Sigmoid colon (tissue), 7 donors: ENCODE data around the gene TRIM61. TPM values are rescaled to one million over a fixed set of nuclear protein-coding genes. Genes with fewer than 3 reads are reported as not detected.
"Not testable (repeated sequence)": the region's sequence is repeated elsewhere in the genome, so short reads cannot be mapped to it uniquely, and the experiment has no call there.

Source experiments
- DNase-seq: peaks from one replicate; pipeline ENCODE4 v3.0.0-alpha.2; 2019
- H3K27ac ChIP-seq, 4 donors: fragments of 200-600 bp; sonication (generic); one replicate each; pipeline ENCODE4 v1.5.1; 2016 to 2019; ENCODE audit warnings: mild to moderate bottlenecking in 1 of 4
- H3K27me3 ChIP-seq, 3 donors: fragments of 200-600 bp; sonication (generic); one replicate each; pipeline ENCODE4 v1.5.1; 2019; ENCODE audit warnings: mild to moderate bottlenecking in 1 of 3
- H3K36me3 ChIP-seq, 4 donors: fragments of 200-600 bp; sonication (generic); one replicate each; pipeline ENCODE4 v1.5.1; 2016 to 2019
- H3K4me1 ChIP-seq, 4 donors: fragments of 200-600 bp; sonication (generic); one replicate each; pipeline ENCODE4 v1.5.1; 2017 to 2019
- H3K4me3 ChIP-seq, 4 donors: fragments of 200-600 bp; sonication (generic); one replicate each; pipeline ENCODE4 v1.5.1; 2017 to 2019; ENCODE audit warnings: mild to moderate bottlenecking in 2 of 4, moderate library complexity in 1 of 4
- H3K9me3 ChIP-seq, 4 donors: fragments of 200-600 bp in 3 of 4; sonication (generic) in 3 of 4; one replicate each; pipeline versions ENCODE4 v1.5.1 to v1.6.1; 2013 to 2019
- EP300 ChIP-seq, 4 donors: sonication (generic); formaldehyde crosslinking; IDR thresholded peaks; one replicate each; pipeline ENCODE4 v1.6.1; 2017; ENCODE audit warnings: antibody characterized with exemption in 4 of 4
- POLR2A ChIP-seq, 2 donors: fragments of 450-650 bp; IDR thresholded peaks; one replicate each; pipeline ENCODE4 v1.6.1; 2016; ENCODE audit warnings: antibody characterized with exemption in 2 of 2, mild to moderate bottlenecking in 2 of 2, moderate library complexity in 2 of 2
- POLR2AphosphoS5 ChIP-seq, 4 donors: sonication (generic); formaldehyde crosslinking; IDR thresholded peaks; one replicate each; pipeline ENCODE4 v1.6.1; 2017; ENCODE audit warnings: antibody characterized with exemption in 4 of 4
- WGBS, 2 donors: extraction: QIAGEN DNeasy Blood & Tissue Kit; methylation state at CpG; one replicate each; pipeline ENCODE4 v1.1.7; 2013; 5-methylcytosine and 5-hydroxymethylcytosine counted together
- intact Hi-C: fragments of 100-400 bp; cut with DNase I; formaldehyde crosslinking; loops from one replicate; pipeline ENCODE4 v1.15.1; 2023
- polyA plus RNA-seq, 3 donors: library from polyadenylated mRNA; stranded (reverse); fragments of 200-250 nt; gene quantifications; one replicate each; pipeline ENCODE4 v1.2.3, GENCODE V29; 2013
- total RNA-seq, 4 donors: library from RNA; depleted of rRNA; stranded (reverse); fragments of >200 nt; gene quantifications; one replicate each; pipeline ENCODE4 v1.1.0, GENCODE V29; 2016
- TF ChIP-seq, protein P1 (sequence below), 4 experiments: fragments of 450-650 bp in 3 of 4; fragments of 200-600 bp in 1 of 4; IDR thresholded peaks; one replicate each; pipeline ENCODE4 v1.5.1; 2016 to 2019; ENCODE audit warnings: antibody characterized with exemption in 4 of 4, mild to moderate bottlenecking in 3 of 4, moderate library complexity in 2 of 4
- donor health status: healthy with polysubstance abuse.
- donor health status: Bipolar disorder and iron deficiency.
- donor health status: healthy.

TRIM61 gene
- total RNA-seq (1 to 10 TPM in 2 of 4 donors, under 1 TPM in 2; 0.36 to 2.8 (median 1.0) TPM), polyA plus RNA-seq (under 1 TPM in 2 of 3 donors, not detected in 1; 0.46 to 0.70 TPM)

DNA sequence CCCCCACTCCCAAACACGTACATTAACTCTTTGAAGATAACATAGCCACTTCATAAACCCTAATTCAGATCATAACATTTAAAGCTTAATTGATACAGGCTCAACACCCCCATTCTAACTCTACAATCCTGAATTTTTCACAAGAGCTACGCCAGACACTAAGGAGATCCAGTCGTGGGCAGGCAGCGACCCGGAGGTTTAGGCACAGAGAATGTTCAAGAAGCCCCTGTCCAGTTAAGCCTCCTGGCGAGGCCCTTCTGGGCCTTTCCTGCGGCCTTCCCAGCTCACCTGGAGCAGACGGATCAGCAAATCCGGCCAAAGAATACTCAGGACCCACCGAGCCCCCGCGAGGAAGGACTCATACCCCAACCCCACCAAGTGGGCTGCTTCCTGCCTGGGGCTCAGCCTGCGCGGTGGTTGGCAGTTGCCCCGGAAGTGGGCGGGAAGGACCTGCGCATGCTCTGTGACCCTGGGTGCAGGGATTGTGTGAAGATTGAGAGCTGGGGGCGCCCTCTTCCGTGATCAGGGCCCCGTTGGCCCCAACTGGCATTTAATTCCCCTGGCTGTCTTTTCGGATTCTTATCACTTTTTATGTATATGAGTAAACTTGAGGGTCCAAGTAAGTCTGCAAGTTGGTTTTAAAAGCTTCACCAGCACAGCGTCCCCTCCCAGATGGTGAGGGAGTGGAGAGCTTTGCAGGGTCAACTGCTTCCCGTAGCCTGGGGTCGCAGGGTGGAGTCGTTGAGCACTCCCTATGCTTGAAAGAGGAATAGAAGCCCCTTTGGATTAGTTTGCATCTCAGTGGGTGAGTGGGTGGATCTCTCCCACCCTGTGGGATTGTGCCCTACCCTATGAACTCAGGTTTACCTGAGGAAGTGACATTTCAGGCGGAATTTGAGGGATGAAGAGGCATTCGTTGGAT, at the start of gene TRIM61:
TSS of gene TRIM61 (minus strand) at position 415 of the 922 bp plus-strand sequence. CDS start 7,655 bp downstream, outside the sequence.
- Histone ChIP-seq H3K27ac (peak within 1 kb of the TSS in 1 of 4 donors; percentile 61), H3K4me1 (peaks cover 0 to 8% (median 0%) of the 10 kb centered on the region in 4 donors), H3K4me3 (peak within 1 kb of the TSS; percentile 12 to 61 (median 43)), H3K9me3 (no peaks in the 10 kb centered on the region), H3K27me3 (peaks cover 0 to 10% (median 0%) of the 10 kb centered on the region in 3 donors), H3K36me3 (no peaks in the 10 kb centered on the region)
- no peak for DNase-seq
- intact Hi-C loops: no loop called here
- no peak for TF ChIP-seq POLR2AphosphoS5 (IDR thresholded peaks at IDR 0.05)
- TF ChIP-seq POLR2A (IDR thresholded peaks at IDR 0.05): no peak
- no peak for TF ChIP-seq EP300 (IDR thresholded peaks at IDR 0.05)
- TF ChIP-seq, protein P1, sequence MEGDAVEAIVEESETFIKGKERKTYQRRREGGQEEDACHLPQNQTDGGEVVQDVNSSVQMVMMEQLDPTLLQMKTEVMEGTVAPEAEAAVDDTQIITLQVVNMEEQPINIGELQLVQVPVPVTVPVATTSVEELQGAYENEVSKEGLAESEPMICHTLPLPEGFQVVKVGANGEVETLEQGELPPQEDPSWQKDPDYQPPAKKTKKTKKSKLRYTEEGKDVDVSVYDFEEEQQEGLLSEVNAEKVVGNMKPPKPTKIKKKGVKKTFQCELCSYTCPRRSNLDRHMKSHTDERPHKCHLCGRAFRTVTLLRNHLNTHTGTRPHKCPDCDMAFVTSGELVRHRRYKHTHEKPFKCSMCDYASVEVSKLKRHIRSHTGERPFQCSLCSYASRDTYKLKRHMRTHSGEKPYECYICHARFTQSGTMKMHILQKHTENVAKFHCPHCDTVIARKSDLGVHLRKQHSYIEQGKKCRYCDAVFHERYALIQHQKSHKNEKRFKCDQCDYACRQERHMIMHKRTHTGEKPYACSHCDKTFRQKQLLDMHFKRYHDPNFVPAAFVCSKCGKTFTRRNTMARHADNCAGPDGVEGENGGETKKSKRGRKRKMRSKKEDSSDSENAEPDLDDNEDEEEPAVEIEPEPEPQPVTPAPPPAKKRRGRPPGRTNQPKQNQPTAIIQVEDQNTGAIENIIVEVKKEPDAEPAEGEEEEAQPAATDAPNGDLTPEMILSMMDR (IDR thresholded peaks at IDR 0.05): no peak
- 25 to 81% methylated on average over 27 of the region's 27 CpGs for WGBS, 2 donors

DNA sequence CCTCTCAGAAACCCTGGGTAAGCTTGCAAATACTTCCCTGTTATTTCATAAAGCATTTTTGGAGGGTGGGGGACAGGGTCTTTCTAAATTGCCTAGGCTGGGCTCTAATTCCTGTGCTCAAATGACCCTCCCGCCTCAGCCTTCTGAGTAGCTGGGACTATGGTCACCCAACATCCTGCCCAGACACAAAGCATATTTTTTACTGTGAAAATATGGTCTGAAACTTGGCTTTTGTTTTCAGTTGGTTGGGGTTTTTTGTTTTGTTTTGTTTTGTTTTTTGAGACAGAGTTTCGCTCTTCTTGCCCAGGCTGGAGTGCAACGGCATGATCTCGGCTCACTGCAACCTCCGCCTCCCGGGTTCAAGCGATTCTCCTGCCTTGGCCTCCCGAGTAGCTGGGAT, 48.3 kb upstream of the TRIM61 start:
- H3K9me3 ChIP-seq, H3K4me3 ChIP-seq, intact Hi-C loops, H3K36me3 ChIP-seq, H3K4me1 ChIP-seq, H3K27ac ChIP-seq, H3K27me3 ChIP-seq, DNase-seq: not testable (repeated sequence)
- 95 to 96% methylated on average over 8 of the region's 8 CpGs for WGBS, 2 donors

DNA sequence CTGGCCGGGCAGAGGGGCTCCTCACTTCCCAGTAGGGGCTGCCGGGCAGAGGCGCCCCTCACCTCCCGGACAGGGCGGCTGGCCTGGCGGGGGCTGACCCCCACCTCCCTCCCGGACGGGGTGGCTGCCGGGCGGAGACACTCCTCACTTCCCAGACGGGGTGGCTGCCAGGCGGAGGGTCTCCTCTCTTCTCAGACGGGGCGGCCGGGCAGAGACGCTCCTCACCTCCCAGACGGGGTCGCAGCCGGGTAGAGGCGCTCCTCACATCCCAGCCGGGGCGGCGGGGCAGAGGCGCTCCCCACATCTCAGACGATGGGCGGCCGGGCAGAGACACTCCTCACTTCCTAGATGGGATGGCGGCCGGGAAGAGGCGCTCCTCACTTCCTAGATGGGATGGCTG, 42.5 kb upstream of the TRIM61 start:
- H3K27ac ChIP-seq, H3K4me1 ChIP-seq, H3K4me3 ChIP-seq, H3K9me3 ChIP-seq, H3K27me3 ChIP-seq, intact Hi-C loops, DNase-seq, H3K36me3 ChIP-seq: not testable (repeated sequence)
- 94 to 95% methylated on average over 30 of the region's 30 CpGs for WGBS, 2 donors

DNA sequence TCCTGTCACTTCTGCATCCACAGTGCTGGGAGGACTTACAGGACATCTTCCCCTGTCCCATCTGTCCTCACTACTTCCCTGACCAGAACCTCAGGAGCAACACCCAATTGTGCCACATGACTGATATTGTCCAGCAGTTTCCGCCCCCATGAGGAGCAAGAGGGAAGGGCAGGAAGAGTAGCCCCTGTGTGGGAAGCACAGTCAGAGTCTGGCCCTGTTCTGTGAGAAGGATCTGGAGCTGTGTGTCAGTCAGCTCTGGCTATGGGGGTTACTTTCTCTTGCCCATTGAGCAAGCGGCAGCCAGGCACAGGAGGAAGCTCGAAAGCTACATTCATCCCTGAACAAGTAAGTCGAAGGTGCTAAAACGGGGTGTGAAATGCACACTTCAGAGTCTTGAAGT, 39.5 kb upstream of the TRIM61 start:
- Histone ChIP-seq H3K4me1 (no peaks in the 10 kb centered on the region), H3K4me3 (no peak overlapping the region), H3K27me3 (no peaks in the 10 kb centered on the region), H3K36me3 (no peaks in the 10 kb centered on the region), H3K27ac (no peak overlapping the region), H3K9me3 (no peaks in the 10 kb centered on the region)
- no peak for DNase-seq
- TF ChIP-seq POLR2A (IDR thresholded peaks at IDR 0.05) (no peak), EP300 (IDR thresholded peaks at IDR 0.05) (no peak), POLR2AphosphoS5 (IDR thresholded peaks at IDR 0.05) (no peak)
- TF ChIP-seq, protein P1 (IDR thresholded peaks at IDR 0.05): no peak
- WGBS, 2 donors: 57 to 78% methylated on average over 5 of the region's 5 CpGs
- intact Hi-C loops: no loop called here

DNA sequence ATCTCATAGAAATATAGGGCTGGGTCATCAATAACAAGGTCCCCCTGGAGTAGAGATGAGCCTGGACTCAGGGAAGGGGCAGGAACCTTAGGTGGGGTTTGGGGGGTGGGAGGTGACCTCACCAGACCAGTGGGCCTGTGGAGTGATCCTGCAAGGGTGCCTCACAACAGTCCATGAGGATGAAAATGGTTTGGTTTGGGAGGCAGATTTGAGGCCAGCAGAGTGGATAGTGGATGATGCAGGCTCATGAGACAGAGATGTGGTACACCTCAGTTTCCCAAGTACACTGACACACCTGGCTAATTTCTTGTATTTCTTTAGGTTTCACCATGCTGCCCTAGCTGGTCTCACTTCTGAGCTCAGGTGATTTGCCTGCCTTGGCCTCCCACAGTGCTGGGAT, 36.2 kb upstream of the TRIM61 start:
- intact Hi-C loops: no loop called here
- H3K9me3 ChIP-seq: no peaks in the 10 kb centered on the region
- DNase-seq: no peak
- no peaks in the 10 kb centered on the region for H3K4me1 ChIP-seq
- no peaks in the 10 kb centered on the region for H3K27me3 ChIP-seq
- H3K27ac ChIP-seq: no peak overlapping the region
- TF ChIP-seq, protein P1 (IDR thresholded peaks at IDR 0.05): no peak
- TF ChIP-seq POLR2AphosphoS5 (IDR thresholded peaks at IDR 0.05) (no peak), EP300 (IDR thresholded peaks at IDR 0.05) (no peak), POLR2A (IDR thresholded peaks at IDR 0.05) (no peak)
- H3K4me3 ChIP-seq: no peak overlapping the region
- H3K36me3 ChIP-seq: no peaks in the 10 kb centered on the region
